H9 (cell line): ENCODE results near the gene CABLES1. TPM values are rescaled to one million over a fixed set of nuclear protein-coding genes. Genes with fewer than 3 reads are reported as not detected.

Experiments
- DNase-seq: peaks from one replicate; pipeline ENCODE4 v3.0.0-alpha.2; 2017
- H2AFZ ChIP-seq: one replicate; pipeline ENCODE4 v1.6.1; 2013; ENCODE audit warnings: mild to moderate bottlenecking, low read length, control low read depth, moderate library complexity
- H2AK5ac ChIP-seq: 2 replicates; pipeline ENCODE4 v1.6.1; 2013; ENCODE audit warnings: low read length, control low read depth, mixed read lengths; ENCODE audit not compliant: insufficient read length
- H2BK120ac ChIP-seq: one replicate; pipeline ENCODE4 v1.6.1; 2013; ENCODE audit warnings: low read depth, mild to moderate bottlenecking, low read length, control low read depth, inconsistent platforms; ENCODE audit not compliant: poor library complexity, severe bottlenecking
- H2BK12ac ChIP-seq: 2 replicates; pipeline ENCODE4 v1.6.1; 2013; ENCODE audit warnings: low read length, control low read depth, mixed read lengths, low read depth; ENCODE audit not compliant: insufficient read length
- H2BK15ac ChIP-seq: 2 replicates; pipeline ENCODE4 v1.6.1; 2013; ENCODE audit warnings: low read depth, low read length, control low read depth
- H2BK20ac ChIP-seq: one replicate; pipeline ENCODE4 v1.6.1; 2013; ENCODE audit warnings: low read depth, mild to moderate bottlenecking, low read length, control low read depth, inconsistent platforms; ENCODE audit not compliant: poor library complexity, severe bottlenecking
- H2BK5ac ChIP-seq: 2 replicates; pipeline ENCODE4 v1.6.1; 2013; ENCODE audit warnings: low read length, control low read depth, mixed read lengths; ENCODE audit not compliant: insufficient read length
- H3K14ac ChIP-seq: 2 replicates; pipeline ENCODE4 v1.6.1; 2013; ENCODE audit warnings: low read length, control low read depth; ENCODE audit not compliant: insufficient read depth
- H3K18ac ChIP-seq: 2 replicates; pipeline ENCODE4 v1.6.1; 2013; ENCODE audit warnings: low read depth, mild to moderate bottlenecking, mixed read lengths, low read length, control low read depth; ENCODE audit not compliant: insufficient read length
- H3K23ac ChIP-seq: 2 replicates; pipeline ENCODE4 v1.6.1; 2013; ENCODE audit warnings: low read length, control low read depth, mixed read lengths, low read depth; ENCODE audit not compliant: insufficient read length
- H3K23me2 ChIP-seq: 2 replicates; pipeline ENCODE4 v1.6.1; 2013; ENCODE audit warnings: low read depth, mild to moderate bottlenecking, mixed read lengths, low read length, control low read depth; ENCODE audit not compliant: insufficient read length, poor library complexity, severe bottlenecking
- H3K27ac ChIP-seq: 2 replicates; pipeline ENCODE4 v1.5.1; 2013; ENCODE audit warnings: low read length, control low read depth, mixed read lengths, low read depth; ENCODE audit not compliant: insufficient read length
- H3K27me3 ChIP-seq: 2 replicates; pipeline ENCODE4 v1.6.1; 2013; ENCODE audit warnings: low read length, control low read depth, inconsistent platforms; ENCODE audit not compliant: insufficient read depth
- H3K4ac ChIP-seq: 2 replicates; pipeline ENCODE4 v1.6.1; 2013; ENCODE audit warnings: low read depth, mild to moderate bottlenecking, control low read depth, inconsistent platforms, low read length, moderate library complexity
- H3K4me1 ChIP-seq: 2 replicates; pipeline ENCODE4 v1.6.1; 2013; ENCODE audit warnings: low read length, control low read depth, inconsistent platforms; ENCODE audit not compliant: insufficient read depth
- H3K4me2 ChIP-seq: 2 replicates; pipeline ENCODE4 v1.6.1; 2013; ENCODE audit warnings: low read length, control low read depth, mixed read lengths; ENCODE audit not compliant: insufficient read length, insufficient read depth
- H3K56ac ChIP-seq: 2 replicates; pipeline ENCODE4 v1.6.1; 2013; ENCODE audit warnings: low read depth, mild to moderate bottlenecking, mixed read lengths, low read length, control low read depth; ENCODE audit not compliant: insufficient read length
- H3K79me1 ChIP-seq: 2 replicates; pipeline ENCODE4 v1.6.1; 2013; ENCODE audit warnings: low read depth, mild to moderate bottlenecking, moderate library complexity, low read length, control low read depth, inconsistent platforms; ENCODE audit not compliant: insufficient read depth, poor library complexity, severe bottlenecking
- H3K79me2 ChIP-seq: 2 replicates; pipeline ENCODE4 v1.6.1; 2013; ENCODE audit warnings: low read length, control low read depth, inconsistent platforms; ENCODE audit not compliant: insufficient read depth
- H3K9ac ChIP-seq: 2 replicates; pipeline ENCODE4 v1.6.1; 2013; ENCODE audit warnings: low read length, control low read depth, mixed read lengths; ENCODE audit not compliant: insufficient read length; ENCODE audit errors: extremely low read depth
- H3K9me3 ChIP-seq: one replicate; pipeline ENCODE4 v1.6.1; 2013; ENCODE audit warnings: low read depth, low read length, inconsistent platforms; ENCODE audit not compliant: control insufficient read depth
- H3T11ph ChIP-seq: one replicate; pipeline ENCODE4 v1.6.1; 2013; ENCODE audit warnings: mild to moderate bottlenecking, low read length, control low read depth, inconsistent platforms
- H4K20me1 ChIP-seq: one replicate; pipeline ENCODE4 v1.6.1; 2013; ENCODE audit not compliant: control insufficient read depth, insufficient read length, insufficient read depth
- H4K5ac ChIP-seq: 2 replicates; pipeline ENCODE4 v1.6.1; 2013; ENCODE audit warnings: low read depth, mild to moderate bottlenecking, mixed read lengths, low read length, control low read depth; ENCODE audit not compliant: insufficient read length
- H4K8ac ChIP-seq: replicated peaks from 2 replicates; pipeline ENCODE4 v1.6.1; 2013; ENCODE audit warnings: low read length, control low read depth, mixed read lengths, low read depth; ENCODE audit not compliant: insufficient read length
- H4K91ac ChIP-seq: 2 replicates; pipeline ENCODE4 v1.6.1; 2013; ENCODE audit warnings: low read depth, mild to moderate bottlenecking, moderate library complexity, mixed read lengths, low read length, control low read depth; ENCODE audit not compliant: insufficient read length
- H3K27ac Mint-ChIP-seq, 3 experiments: 2 replicates in 2 of 3; 3 replicates in 1 of 3; pipeline ENCODE4 v1.8.0; 2020 to 2021; ENCODE audit warnings: mixed read lengths in 3 of 3, mild to moderate bottlenecking in 1 of 3, moderate library complexity in 1 of 3
- H3K27me3 Mint-ChIP-seq: 2 replicates; pipeline ENCODE4 v1.8.0; 2021; ENCODE audit warnings: low read depth, mild to moderate bottlenecking, moderate library complexity, mixed read lengths
- H3K36me3 Mint-ChIP-seq, 3 experiments: 2 replicates in 2 of 3; 3 replicates in 1 of 3; pipeline ENCODE4 v1.8.0; 2020 to 2021; ENCODE audit warnings: low read depth in 3 of 3, mixed read lengths in 3 of 3; ENCODE audit not compliant: insufficient read depth in 1 of 3
- H3K4me1 Mint-ChIP-seq, 2 experiments: 2 replicates each; pipeline ENCODE4 v1.8.0; 2020; ENCODE audit warnings: mixed read lengths in 2 of 2
- H3K4me3 Mint-ChIP-seq, 2 experiments: 2 replicates in 1 of 2; 3 replicates in 1 of 2; pipeline ENCODE4 v1.8.0; 2020 to 2021; ENCODE audit warnings: mild to moderate bottlenecking in 2 of 2, mixed read lengths in 2 of 2, moderate library complexity in 1 of 2
- H3K9me3 Mint-ChIP-seq, 2 experiments: 2 replicates in 1 of 2; 3 replicates in 1 of 2; pipeline ENCODE4 v1.8.0; 2020; ENCODE audit warnings: mild to moderate bottlenecking in 2 of 2, mixed read lengths in 2 of 2, moderate library complexity in 1 of 2
- WGBS: extraction: QIAGEN DNeasy Blood & Tissue Kit; methylation state at CpG from one replicate; pipeline ENCODE4 v1.1.7; 2013; ENCODE audit warnings: missing lambda C conversion rate, low lambda C conversion rate, mixed read lengths; ENCODE audit not compliant: insufficient read length; ENCODE audit errors: extremely low coverage; 5-methylcytosine and 5-hydroxymethylcytosine counted together
- total RNA-seq: library from RNA; stranded (reverse); gene quantifications from 2 replicates; pipeline ENCODE4 v1.2.1, GENCODE V29; 2021
- TF ChIP-seq, protein P1 (sequence below): fragments of 200-600 bp; sonication (generic); conservative IDR thresholded peaks from 3 replicates; pipeline ENCODE4 v1.8.0; 2021; ENCODE audit warnings: antibody characterized with exemption, mild to moderate bottlenecking

Gene CABLES1
- total RNA-seq, 1 experiment from 2014 or later, result 27.1 TPM

DNA sequence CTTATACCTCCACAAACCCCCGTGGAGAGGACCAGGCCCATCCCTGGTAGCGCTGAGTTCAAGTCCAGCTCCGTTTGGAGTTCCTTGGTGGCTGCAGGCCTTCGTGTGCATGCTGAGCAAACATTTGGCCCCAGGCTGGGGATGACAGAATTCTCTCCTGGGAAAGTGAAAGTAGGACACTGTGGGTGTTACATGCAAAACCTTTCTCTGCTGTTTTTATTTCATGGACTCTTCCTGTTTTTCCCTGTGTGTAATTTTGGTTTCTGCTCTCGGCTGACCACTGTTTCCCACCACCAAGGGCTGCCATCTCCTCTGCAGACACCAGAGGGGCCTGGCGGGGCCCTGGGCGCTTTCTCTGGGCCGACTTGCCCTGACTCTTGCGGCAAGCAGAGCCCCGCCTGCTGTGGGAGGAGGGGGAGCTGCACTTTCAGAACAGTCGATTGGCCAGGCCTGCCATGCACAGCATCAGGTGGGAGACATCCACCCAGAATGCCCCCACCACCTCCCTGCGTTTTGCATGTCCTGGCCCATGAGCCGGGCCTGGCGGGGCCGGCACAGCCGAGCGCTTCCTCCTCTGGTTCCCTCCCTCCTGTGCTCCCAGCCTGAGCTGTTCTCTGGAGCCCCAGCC lies 102.4 kb downstream of the CABLES1 start:
- Histone ChIP-seq H3T11ph (no peak overlapping the region), H3K4me1 (no peaks in the 10 kb centered on the region), H3K9me3 (no peaks in the 10 kb centered on the region), H3K79me2 (no peaks in the 10 kb centered on the region), H2BK5ac (no peak overlapping the region), H4K91ac (no peak overlapping the region), H4K20me1 (no peaks in the 10 kb centered on the region), H3K9ac (no peak overlapping the region), H3K18ac (no peak overlapping the region), H2BK12ac (no peak overlapping the region), H3K56ac (no peak overlapping the region), H2BK120ac (no peak overlapping the region), H3K4ac (no peak overlapping the region), H3K27me3 (no peaks in the 10 kb centered on the region), H3K4me2 (no peak overlapping the region), H3K27ac (no peak overlapping the region), H3K79me1 (no peaks in the 10 kb centered on the region), H2BK20ac (no peak overlapping the region), H2AFZ (no peak overlapping the region), H2BK15ac (no peak overlapping the region), H3K23me2 (no peaks in the 10 kb centered on the region), H3K23ac (no peak overlapping the region), H4K5ac (no peak overlapping the region), H4K8ac (no peak overlapping the region), H3K14ac (no peak overlapping the region; the same call in 1 of the 2 replicates), H2AK5ac (no peak overlapping the region)
- no CpG with 5 or more reads among the region's 17 CpGs for WGBS
- DNase-seq, result peak; percentile 86
- Mint-ChIP-seq H3K4me1 (peaks cover 51 to 55% of the 10 kb centered on the region in 2 experiments), H3K36me3 (peaks cover 21 to 55% (median 43%) of the 10 kb centered on the region in 3 experiments), H3K27ac (peak overlapping the region in 2 of 3 experiments; percentile 64 to 90; a peak in 3 of 7 replicates), H3K27me3 (peaks cover 1% of the 10 kb centered on the region), H3K9me3 (no peaks in the 10 kb centered on the region), H3K4me3 (no peak overlapping the region)
- TF ChIP-seq, protein P1, sequence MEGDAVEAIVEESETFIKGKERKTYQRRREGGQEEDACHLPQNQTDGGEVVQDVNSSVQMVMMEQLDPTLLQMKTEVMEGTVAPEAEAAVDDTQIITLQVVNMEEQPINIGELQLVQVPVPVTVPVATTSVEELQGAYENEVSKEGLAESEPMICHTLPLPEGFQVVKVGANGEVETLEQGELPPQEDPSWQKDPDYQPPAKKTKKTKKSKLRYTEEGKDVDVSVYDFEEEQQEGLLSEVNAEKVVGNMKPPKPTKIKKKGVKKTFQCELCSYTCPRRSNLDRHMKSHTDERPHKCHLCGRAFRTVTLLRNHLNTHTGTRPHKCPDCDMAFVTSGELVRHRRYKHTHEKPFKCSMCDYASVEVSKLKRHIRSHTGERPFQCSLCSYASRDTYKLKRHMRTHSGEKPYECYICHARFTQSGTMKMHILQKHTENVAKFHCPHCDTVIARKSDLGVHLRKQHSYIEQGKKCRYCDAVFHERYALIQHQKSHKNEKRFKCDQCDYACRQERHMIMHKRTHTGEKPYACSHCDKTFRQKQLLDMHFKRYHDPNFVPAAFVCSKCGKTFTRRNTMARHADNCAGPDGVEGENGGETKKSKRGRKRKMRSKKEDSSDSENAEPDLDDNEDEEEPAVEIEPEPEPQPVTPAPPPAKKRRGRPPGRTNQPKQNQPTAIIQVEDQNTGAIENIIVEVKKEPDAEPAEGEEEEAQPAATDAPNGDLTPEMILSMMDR, result peak; percentile 54; the same call in 2 of the 3 replicates
